ENCODE data around the gene PWWP2B.

The PWWP2B gene

DNA sequence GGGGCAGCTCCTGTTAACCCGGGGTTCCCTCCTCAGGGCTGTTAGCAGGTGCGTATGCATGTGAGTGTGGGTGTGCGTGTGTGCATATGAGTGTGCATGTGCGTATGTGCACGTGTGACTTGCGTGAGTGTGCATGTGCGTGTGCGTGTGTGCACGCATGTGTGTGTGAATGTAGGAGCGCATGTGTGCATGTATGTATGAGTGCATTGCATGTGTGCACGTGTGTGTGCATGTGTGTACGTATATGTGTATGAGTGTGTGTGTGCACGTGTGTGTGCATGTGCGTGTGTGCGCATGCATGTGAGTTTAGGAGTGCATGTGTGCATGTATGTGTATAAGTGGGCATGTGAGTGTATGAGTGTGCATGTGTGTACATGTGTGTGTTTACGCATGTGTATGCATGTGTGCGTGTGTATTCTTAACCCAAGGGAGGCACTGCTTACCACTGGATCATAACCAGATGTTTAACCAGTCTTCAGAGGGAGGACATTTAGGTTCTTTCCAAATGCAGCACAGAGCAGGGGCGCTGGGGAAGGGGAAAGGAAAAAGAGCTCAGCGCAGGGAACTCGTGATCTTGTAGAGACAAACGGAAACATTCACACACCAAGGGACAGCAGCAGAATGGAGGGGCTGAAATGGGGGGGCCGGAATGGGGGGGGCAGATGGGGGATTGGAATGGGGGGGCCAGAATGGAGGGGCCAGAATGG, 45.0 kb downstream of the PWWP2B start:
- CTCF ChIA-PET, result interaction anchor here (1.4 to 3.5 kb wide), 4 partner anchors 10 to 54 kb away, joined by 4 to 33 read pairs (median 16); no protein-coding TSS in a partner anchor
- DNase-seq, result peak in 2 of 3 donors; percentile 53 to 68
- H3K4me1 ChIP-seq (ENCODE audit: control extremely low read depth in 1 of 4, control insufficient read depth in 4 of 4, insufficient read depth in 4 of 4, low read length in 3 of 4), result peaks cover 6 to 68% (median 60%) of the 10 kb centered on the region in 4 experiments
- H3K4me3 ChIP-seq (ENCODE audit: control insufficient read depth in 1 of 7, extremely low read depth in 1 of 7, insufficient read depth in 4 of 7, low read depth in 2 of 7, low read length in 6 of 7), result peak overlapping the region in 1 of 7 experiments; percentile 34
- no peaks in the 10 kb centered on the region for H3K9me3 ChIP-seq (ENCODE audit: control extremely low read depth in 1 of 5, control insufficient read depth in 4 of 5, insufficient read depth in 2 of 5, low read depth in 1 of 5, low read length in 4 of 5)
- no peaks in the 10 kb centered on the region for H3K36me3 ChIP-seq (ENCODE audit: control insufficient read depth in 4 of 4, insufficient read depth in 4 of 4, low read length in 3 of 4)
- 97% methylated on average over 15 of the region's 22 CpGs for WGBS (ENCODE audit: insufficient coverage)
- H3K27ac ChIP-seq (ENCODE audit: insufficient read depth in 1 of 2, low read depth in 1 of 2, low read length in 2 of 2, poor library complexity in 1 of 2, severe bottlenecking in 2 of 2), result no peak overlapping the region
- H3K27me3 ChIP-seq (replicated peaks in 2 of 5; ENCODE audit: control insufficient read depth in 4 of 5, insufficient read depth in 5 of 5, low read length in 4 of 5), result no peaks in the 10 kb centered on the region
- POLR2A ChIA-PET, result interaction anchor here (1.1 kb wide), 1 partner anchor 19 kb away, joined by 3 read pairs; no protein-coding TSS in a partner anchor

- ChIA-PET CTCF (interaction anchor here (1.2 to 3.5 kb wide), 9 partner anchors 11 to 58 kb away, joined by 3 to 33 read pairs (median 6); no protein-coding TSS in a partner anchor), POLR2A (interaction anchor here (0.7 to 1.1 kb wide), 2 partner anchors 20 to 196 kb away, joined by 3 read pairs; no protein-coding TSS in a partner anchor)
- no peaks in the 10 kb centered on the region for H3K27me3 ChIP-seq (replicated peaks in 2 of 5; ENCODE audit: control insufficient read depth in 4 of 5, insufficient read depth in 5 of 5, low read length in 4 of 5)
- peak in 2 of 3 donors; percentile 57 to 67 for DNase-seq
- no peaks in the 10 kb centered on the region for H3K36me3 ChIP-seq (ENCODE audit: control insufficient read depth in 4 of 4, insufficient read depth in 4 of 4, low read length in 3 of 4)
- WGBS (ENCODE audit: insufficient coverage), result 17% methylated on average over 8 of the region's 10 CpGs
- H3K4me1 ChIP-seq (ENCODE audit: control extremely low read depth in 1 of 4, control insufficient read depth in 4 of 4, insufficient read depth in 4 of 4, low read length in 3 of 4), result peaks cover 6 to 68% (median 63%) of the 10 kb centered on the region in 4 experiments
- H3K27ac ChIP-seq (ENCODE audit: insufficient read depth in 1 of 2, low read depth in 1 of 2, low read length in 2 of 2, poor library complexity in 1 of 2, severe bottlenecking in 2 of 2), result no peak overlapping the region
- no peaks in the 10 kb centered on the region for H3K9me3 ChIP-seq (ENCODE audit: control extremely low read depth in 1 of 5, control insufficient read depth in 4 of 5, insufficient read depth in 2 of 5, low read depth in 1 of 5, low read length in 4 of 5)
- peak overlapping the region in 2 of 7 experiments; percentile 11 to 28 for H3K4me3 ChIP-seq (ENCODE audit: control insufficient read depth in 1 of 7, extremely low read depth in 1 of 7, insufficient read depth in 4 of 7, low read depth in 2 of 7, low read length in 6 of 7)
Measured at GRCh38 chr10:132442636-132443035, 45.6 kb downstream of the PWWP2B start.

DNA sequence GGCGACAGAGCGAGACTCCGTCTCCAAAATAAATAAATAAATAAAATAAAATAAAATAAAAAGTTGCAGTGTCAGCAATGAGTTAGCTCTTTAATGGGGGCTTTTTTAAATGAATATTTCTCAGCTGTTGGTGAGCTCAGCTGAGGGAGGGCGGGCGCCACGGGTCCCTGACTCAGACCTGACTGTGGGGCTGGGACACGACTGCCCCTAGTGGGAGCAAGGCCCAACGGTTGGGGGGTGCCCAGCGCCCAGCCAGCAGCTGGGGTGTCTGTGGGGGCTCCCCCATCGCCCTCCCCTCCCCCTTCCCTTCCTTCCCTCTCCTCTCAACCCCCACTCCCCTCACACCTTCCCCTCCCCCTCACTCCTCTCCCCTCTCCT, 46.6 kb downstream of the PWWP2B start:
- CTCF ChIA-PET, result interaction anchor here (0.8 to 3.5 kb wide), 13 partner anchors 12 to 59 kb away, joined by 3 to 33 read pairs (median 5); partner anchors contain the start of gene PWWP2B
- peak; percentile 96 to 99 (median 99) for DNase-seq
- Histone ChIP-seq H3K4me1 (ENCODE audit: control extremely low read depth in 1 of 4, control insufficient read depth in 4 of 4, insufficient read depth in 4 of 4, low read length in 3 of 4) (peaks cover 8 to 66% (median 65%) of the 10 kb centered on the region in 4 experiments), H3K4me3 (ENCODE audit: control insufficient read depth in 1 of 7, extremely low read depth in 1 of 7, insufficient read depth in 4 of 7, low read depth in 2 of 7, low read length in 6 of 7) (no peak overlapping the region), H3K9me3 (ENCODE audit: control extremely low read depth in 1 of 5, control insufficient read depth in 4 of 5, insufficient read depth in 2 of 5, low read depth in 1 of 5, low read length in 4 of 5) (no peaks in the 10 kb centered on the region), H3K27ac (ENCODE audit: insufficient read depth in 1 of 2, low read depth in 1 of 2, low read length in 2 of 2, poor library complexity in 1 of 2, severe bottlenecking in 2 of 2) (no peak overlapping the region), H3K27me3 (replicated peaks in 2 of 5; ENCODE audit: control insufficient read depth in 4 of 5, insufficient read depth in 5 of 5, low read length in 4 of 5) (no peaks in the 10 kb centered on the region), H3K36me3 (ENCODE audit: control insufficient read depth in 4 of 4, insufficient read depth in 4 of 4, low read length in 3 of 4) (no peaks in the 10 kb centered on the region)
- POLR2A ChIA-PET, result interaction anchor here (0.9 kb wide), 1 partner anchor 22 kb away, joined by 8 read pairs; no protein-coding TSS in a partner anchor
- WGBS (ENCODE audit: insufficient coverage), result 0% methylated on average over 2 of the region's 10 CpGs

DNA sequence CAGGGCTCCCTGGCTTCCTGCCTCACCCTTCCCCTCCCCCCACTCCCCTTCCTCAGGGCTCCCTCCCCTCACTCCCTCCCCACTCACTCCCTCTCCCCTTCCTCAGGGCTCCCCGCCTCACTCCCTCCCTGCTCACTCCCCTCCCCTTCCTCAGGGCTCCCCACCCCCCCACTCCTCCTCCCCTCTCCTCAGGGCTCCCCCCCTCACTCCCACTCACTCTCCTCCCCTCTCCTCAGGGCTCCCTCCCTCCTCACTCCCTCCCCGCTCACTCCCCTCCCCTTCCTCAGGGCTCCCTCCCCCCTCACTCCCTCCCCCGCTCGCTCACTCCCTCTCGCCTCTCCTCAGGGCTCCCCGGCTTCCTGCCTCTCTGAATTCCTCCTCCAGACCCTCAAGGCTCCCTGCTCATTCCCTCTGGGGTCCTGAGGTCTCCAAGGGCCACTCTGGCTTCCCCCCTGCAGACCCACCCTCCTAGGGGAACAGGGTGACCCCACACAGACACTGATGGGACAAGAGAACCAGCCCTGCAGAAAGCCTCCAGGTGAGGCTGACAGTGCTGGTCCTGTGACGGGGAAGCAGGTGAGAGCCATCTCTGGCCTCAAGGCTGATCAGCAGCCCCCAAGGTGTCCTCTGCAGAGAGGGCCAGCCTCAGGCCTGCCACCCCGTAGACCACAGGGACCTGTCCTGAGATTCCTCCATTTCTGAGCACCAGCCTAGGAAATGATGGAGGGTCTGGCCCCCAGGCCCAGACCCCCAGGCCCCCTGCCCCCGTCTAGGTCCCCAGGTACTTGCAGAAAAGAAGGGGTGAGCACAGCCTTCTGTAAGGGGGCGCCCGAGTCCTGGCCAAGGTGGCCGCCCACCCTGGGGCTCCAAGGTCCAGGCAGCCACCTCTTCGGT, 47.2 kb downstream of the PWWP2B start:
- DNase-seq, result peak in 2 of 3 donors; percentile 93 to 97
- Histone ChIP-seq H3K36me3 (ENCODE audit: control insufficient read depth in 4 of 4, insufficient read depth in 4 of 4, low read length in 3 of 4) (no peaks in the 10 kb centered on the region), H3K4me1 (ENCODE audit: control extremely low read depth in 1 of 4, control insufficient read depth in 4 of 4, insufficient read depth in 4 of 4, low read length in 3 of 4) (peaks cover 8 to 67% (median 63%) of the 10 kb centered on the region in 4 experiments), H3K4me3 (ENCODE audit: control insufficient read depth in 1 of 7, extremely low read depth in 1 of 7, insufficient read depth in 4 of 7, low read depth in 2 of 7, low read length in 6 of 7) (peak overlapping the region in 2 of 7 experiments; percentile 11 to 45), H3K27ac (ENCODE audit: insufficient read depth in 1 of 2, low read depth in 1 of 2, low read length in 2 of 2, poor library complexity in 1 of 2, severe bottlenecking in 2 of 2) (no peak overlapping the region), H3K9me3 (ENCODE audit: control extremely low read depth in 1 of 5, control insufficient read depth in 4 of 5, insufficient read depth in 2 of 5, low read depth in 1 of 5, low read length in 4 of 5) (no peaks in the 10 kb centered on the region), H3K27me3 (replicated peaks in 2 of 5; ENCODE audit: control insufficient read depth in 4 of 5, insufficient read depth in 5 of 5, low read length in 4 of 5) (no peaks in the 10 kb centered on the region)
- POLR2A ChIA-PET, result interaction anchor here (0.9 kb wide), 1 partner anchor 23 kb away, joined by 8 read pairs; no protein-coding TSS in a partner anchor
- CTCF ChIA-PET, result interaction anchor here (0.8 to 4.4 kb wide), 21 partner anchors 11 to 60 kb away, joined by 3 to 34 read pairs (median 6); partner anchors contain the start of gene PWWP2B
- WGBS (ENCODE audit: insufficient coverage), result 38% methylated on average over 11 of the region's 13 CpGs

DNA sequence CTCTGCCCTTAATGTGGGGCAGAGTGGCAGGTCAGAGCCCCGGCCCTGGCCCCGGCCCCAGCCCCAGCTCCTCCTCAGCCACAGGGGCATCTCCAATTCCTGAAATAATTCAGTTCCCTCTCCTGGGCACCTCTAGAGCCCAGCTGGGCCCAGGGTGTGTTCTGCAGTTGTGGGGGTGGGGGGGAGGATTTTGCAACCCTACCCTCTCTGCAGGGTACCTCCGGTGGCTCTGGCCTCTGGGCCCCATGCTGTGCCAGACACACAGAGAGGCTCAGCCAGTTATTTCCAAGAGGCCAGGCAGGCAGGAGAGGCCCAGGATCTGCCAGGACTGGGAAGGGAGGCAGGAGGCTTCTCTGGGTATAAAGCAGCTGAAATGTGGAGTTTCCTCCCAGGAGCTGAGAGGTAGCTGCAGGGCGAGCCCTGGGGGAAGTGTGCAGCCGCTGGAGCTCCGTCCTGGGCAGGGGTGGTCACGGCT, 47.9 kb downstream of the PWWP2B start:
- CTCF ChIA-PET, result interaction anchor here (1.1 to 4.4 kb wide), 8 partner anchors 12 to 59 kb away, joined by 3 to 34 read pairs (median 10); no protein-coding TSS in a partner anchor
- POLR2A ChIA-PET, result no interaction called here

DNA sequence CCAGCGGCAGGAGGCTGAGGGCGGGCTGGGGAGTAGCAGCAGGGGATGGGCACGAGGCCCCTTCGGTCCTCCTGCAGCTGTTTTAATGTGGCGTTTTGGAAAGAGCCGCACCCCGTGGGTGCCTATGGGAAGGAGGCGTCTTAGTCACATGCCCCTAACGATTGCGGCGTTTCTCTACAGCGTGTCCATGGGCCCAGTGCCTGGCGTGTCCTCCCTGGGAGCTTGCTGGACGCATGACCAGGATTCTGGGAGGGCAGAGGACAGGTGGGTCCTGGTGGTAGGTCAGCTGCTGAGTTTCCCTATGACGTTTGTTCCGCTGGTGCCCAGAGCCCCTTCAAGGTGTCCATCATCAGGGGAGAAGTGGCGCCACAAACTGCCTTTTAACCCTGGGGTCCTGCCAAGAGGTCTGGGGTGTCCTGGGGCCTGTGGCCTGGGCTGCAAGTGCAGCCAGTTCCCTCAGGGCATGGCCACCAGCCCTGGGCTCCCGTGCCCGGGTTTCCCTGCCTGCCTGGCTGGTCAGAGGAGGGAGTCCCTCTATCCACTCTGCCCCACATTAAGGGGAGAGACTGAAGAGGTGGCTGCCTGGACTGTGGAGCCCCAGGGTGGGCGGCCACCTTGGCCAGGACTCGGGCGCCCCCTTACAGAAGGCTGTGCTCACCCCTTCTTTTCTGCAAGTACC, 48.7 kb downstream of the PWWP2B start:
- POLR2A ChIA-PET, result no interaction called here
- H3K27ac ChIP-seq (ENCODE audit: insufficient read depth in 1 of 2, low read depth in 1 of 2, low read length in 2 of 2, poor library complexity in 1 of 2, severe bottlenecking in 2 of 2), result peak overlapping the region in 1 of 2 experiments; percentile 5
- H3K9me3 ChIP-seq (ENCODE audit: control extremely low read depth in 1 of 5, control insufficient read depth in 4 of 5, insufficient read depth in 2 of 5, low read depth in 1 of 5, low read length in 4 of 5), result no peaks in the 10 kb centered on the region
- no peaks in the 10 kb centered on the region for H3K27me3 ChIP-seq (replicated peaks in 2 of 5; ENCODE audit: control insufficient read depth in 4 of 5, insufficient read depth in 5 of 5, low read length in 4 of 5)
- CTCF ChIA-PET, result interaction anchor here (1.0 to 4.4 kb wide), 10 partner anchors 12 to 195 kb away, joined by 3 to 34 read pairs (median 6); no protein-coding TSS in a partner anchor
- peaks cover 8 to 74% (median 70%) of the 10 kb centered on the region in 4 experiments for H3K4me1 ChIP-seq (ENCODE audit: control extremely low read depth in 1 of 4, control insufficient read depth in 4 of 4, insufficient read depth in 4 of 4, low read length in 3 of 4)
- no peak for DNase-seq
- H3K4me3 ChIP-seq (ENCODE audit: control insufficient read depth in 1 of 7, extremely low read depth in 1 of 7, insufficient read depth in 4 of 7, low read depth in 2 of 7, low read length in 6 of 7), result no peak overlapping the region
- H3K36me3 ChIP-seq (ENCODE audit: control insufficient read depth in 4 of 4, insufficient read depth in 4 of 4, low read length in 3 of 4), result no peaks in the 10 kb centered on the region
- 92% methylated on average over 20 of the region's 22 CpGs for WGBS (ENCODE audit: insufficient coverage)

More for the DNA sequence above, 47.9 kb downstream of the PWWP2B start:
- Histone ChIP-seq H3K36me3 (ENCODE audit: control insufficient read depth in 4 of 4, insufficient read depth in 4 of 4, low read length in 3 of 4) (no peaks in the 10 kb centered on the region), H3K4me1 (ENCODE audit: control extremely low read depth in 1 of 4, control insufficient read depth in 4 of 4, insufficient read depth in 4 of 4, low read length in 3 of 4) (peaks cover 8 to 73% (median 68%) of the 10 kb centered on the region in 4 experiments), H3K4me3 (ENCODE audit: control insufficient read depth in 1 of 7, extremely low read depth in 1 of 7, insufficient read depth in 4 of 7, low read depth in 2 of 7, low read length in 6 of 7) (peak overlapping the region in 1 of 7 experiments; percentile 13), H3K9me3 (ENCODE audit: control extremely low read depth in 1 of 5, control insufficient read depth in 4 of 5, insufficient read depth in 2 of 5, low read depth in 1 of 5, low read length in 4 of 5) (no peaks in the 10 kb centered on the region), H3K27ac (ENCODE audit: insufficient read depth in 1 of 2, low read depth in 1 of 2, low read length in 2 of 2, poor library complexity in 1 of 2, severe bottlenecking in 2 of 2) (peak overlapping the region in 1 of 2 experiments; percentile 5), H3K27me3 (replicated peaks in 2 of 5; ENCODE audit: control insufficient read depth in 4 of 5, insufficient read depth in 5 of 5, low read length in 4 of 5) (no peaks in the 10 kb centered on the region)
- DNase-seq, result peak in 2 of 3 donors; percentile 30 to 40
- 8% methylated on average over 4 of the region's 7 CpGs for WGBS (ENCODE audit: insufficient coverage)

Data from common myeloid progenitor, CD34-positive (primary cell).